ENCODE results near the gene INPP5E. TPM values are rescaled to one million over a fixed set of nuclear protein-coding genes. Genes with fewer than 3 reads are reported as not detected.
A peak's percentile ranks its signal among the peaks of the same experiment; 100 is the strongest.

The INPP5E gene
- total RNA-seq, 2 donors from 2014 or later: 11.9 to 12.5 TPM

DNA sequence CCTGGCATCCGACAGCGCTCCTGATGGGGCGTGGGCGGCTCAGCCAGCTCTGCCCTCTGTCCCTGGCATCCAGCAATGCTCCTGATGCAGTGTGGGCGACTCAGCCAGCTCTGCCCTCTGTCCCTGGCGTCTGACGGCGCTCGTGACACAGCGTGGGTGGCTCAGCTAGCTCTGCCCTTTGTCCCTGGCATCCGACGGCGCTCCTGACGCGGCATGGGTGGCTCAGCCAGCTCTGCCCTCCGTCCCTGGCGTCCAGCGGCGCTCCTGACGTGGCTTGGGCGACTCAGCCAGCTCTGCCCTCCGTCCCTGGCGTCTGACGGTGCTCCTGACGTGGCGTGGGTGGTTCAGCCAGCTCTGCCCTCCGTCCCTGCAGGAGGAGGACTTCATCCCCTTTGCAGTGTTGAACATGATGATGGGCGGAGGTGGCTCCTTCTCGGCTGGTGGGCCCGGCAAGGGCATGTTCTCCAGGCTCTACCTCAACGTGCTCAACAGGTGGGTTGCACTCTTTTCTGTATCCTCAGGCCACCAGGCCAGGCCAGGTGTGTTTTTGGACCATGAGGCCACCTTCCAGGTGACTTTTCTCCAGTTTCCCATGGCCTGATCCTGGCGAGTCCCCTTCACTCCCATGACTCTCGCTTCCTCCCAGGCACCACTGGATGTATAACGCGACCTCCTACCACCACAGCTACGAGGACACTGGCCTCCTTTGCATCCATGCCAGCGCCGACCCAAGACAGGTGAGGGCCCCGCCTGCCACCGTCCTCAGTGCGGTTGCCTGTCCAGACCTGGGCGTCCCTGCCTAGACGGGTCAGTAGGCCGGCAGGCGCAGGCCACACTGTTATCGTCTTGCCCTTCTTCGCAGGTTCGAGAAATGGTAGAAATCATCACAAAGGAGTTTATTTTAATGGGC lies 21.2 kb downstream of the INPP5E start:
- Histone ChIP-seq H3K27ac (no peak overlapping the region), H3K4me1 (ENCODE audit: control insufficient read depth in 1 of 2, low read depth in 2 of 2) (no peaks in the 10 kb centered on the region), H3K27me3 (replicated peaks; ENCODE audit: insufficient read depth) (no peaks in the 10 kb centered on the region), H3K4me3 (no peak overlapping the region), H3K9me3 (no peaks in the 10 kb centered on the region), H3K36me3 (peaks cover 89% of the 10 kb centered on the region)
- DNase-seq (ENCODE audit: low spot score): no peak
- no peak for ATAC-seq (ENCODE audit: insufficient number of reproducible peaks, low FRiP score, low read depth)
- TF ChIP-seq, protein P1, sequence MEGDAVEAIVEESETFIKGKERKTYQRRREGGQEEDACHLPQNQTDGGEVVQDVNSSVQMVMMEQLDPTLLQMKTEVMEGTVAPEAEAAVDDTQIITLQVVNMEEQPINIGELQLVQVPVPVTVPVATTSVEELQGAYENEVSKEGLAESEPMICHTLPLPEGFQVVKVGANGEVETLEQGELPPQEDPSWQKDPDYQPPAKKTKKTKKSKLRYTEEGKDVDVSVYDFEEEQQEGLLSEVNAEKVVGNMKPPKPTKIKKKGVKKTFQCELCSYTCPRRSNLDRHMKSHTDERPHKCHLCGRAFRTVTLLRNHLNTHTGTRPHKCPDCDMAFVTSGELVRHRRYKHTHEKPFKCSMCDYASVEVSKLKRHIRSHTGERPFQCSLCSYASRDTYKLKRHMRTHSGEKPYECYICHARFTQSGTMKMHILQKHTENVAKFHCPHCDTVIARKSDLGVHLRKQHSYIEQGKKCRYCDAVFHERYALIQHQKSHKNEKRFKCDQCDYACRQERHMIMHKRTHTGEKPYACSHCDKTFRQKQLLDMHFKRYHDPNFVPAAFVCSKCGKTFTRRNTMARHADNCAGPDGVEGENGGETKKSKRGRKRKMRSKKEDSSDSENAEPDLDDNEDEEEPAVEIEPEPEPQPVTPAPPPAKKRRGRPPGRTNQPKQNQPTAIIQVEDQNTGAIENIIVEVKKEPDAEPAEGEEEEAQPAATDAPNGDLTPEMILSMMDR (IDR thresholded peaks at IDR 0.05): no peak

DNA sequence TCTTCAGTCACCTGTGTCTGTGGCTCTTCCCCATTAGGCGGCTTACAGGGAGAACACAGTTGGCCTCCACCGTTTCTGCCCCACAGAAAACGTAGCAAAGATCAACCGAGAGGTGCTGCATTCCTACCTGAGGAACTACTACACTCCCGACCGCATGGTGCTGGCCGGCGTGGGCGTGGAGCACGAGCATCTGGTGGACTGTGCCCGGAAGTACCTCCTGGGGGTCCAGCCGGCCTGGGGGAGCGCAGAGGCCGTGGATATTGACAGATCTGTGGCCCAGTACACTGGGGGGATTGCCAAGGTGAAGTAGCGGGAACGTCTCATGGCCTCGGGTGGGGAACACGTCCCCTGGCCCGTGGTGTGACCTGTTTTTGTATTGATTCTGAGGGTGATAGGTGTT lies 22.7 kb downstream of the INPP5E start:
- peaks cover 81% of the 10 kb centered on the region for H3K36me3 ChIP-seq
- TF ChIP-seq, protein P1 (IDR thresholded peaks at IDR 0.05): no peak
- no peak overlapping the region for H3K27ac ChIP-seq
- H3K27me3 ChIP-seq (replicated peaks; ENCODE audit: insufficient read depth): no peaks in the 10 kb centered on the region
- H3K4me1 ChIP-seq (ENCODE audit: control insufficient read depth in 1 of 2, low read depth in 2 of 2): peaks cover 0 to under 1% of the 10 kb centered on the region in 2 donors
- H3K9me3 ChIP-seq: no peaks in the 10 kb centered on the region
- DNase-seq (ENCODE audit: low spot score) (no peak), ATAC-seq (ENCODE audit: insufficient number of reproducible peaks, low FRiP score, low read depth) (no peak)
- no peak overlapping the region for H3K4me3 ChIP-seq

DNA sequence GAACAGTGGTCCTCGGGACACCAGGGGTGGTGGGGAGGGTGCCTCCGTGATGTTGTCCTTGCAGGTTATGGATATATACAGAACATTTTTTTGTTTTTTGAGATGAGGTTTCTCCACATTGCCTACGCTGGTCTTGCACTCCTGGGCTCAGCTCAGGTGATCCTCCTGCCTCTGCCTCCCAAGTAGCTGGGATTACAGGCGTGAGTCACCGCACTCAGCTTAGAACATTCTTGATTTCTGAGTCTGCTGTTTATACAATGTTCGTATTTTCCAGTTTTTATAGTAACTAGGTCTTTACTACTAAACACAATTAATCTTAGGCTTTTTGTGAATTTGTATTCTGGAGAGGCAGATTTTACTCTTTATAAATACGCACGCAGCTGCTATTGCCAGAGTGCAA lies 23.2 kb downstream of the INPP5E start:
- Histone ChIP-seq H3K27me3 (replicated peaks; ENCODE audit: insufficient read depth) (no peaks in the 10 kb centered on the region), H3K4me3 (no peak overlapping the region), H3K4me1 (ENCODE audit: control insufficient read depth in 1 of 2, low read depth in 2 of 2) (peaks cover 5 to 6% of the 10 kb centered on the region in 2 donors), H3K9me3 (no peaks in the 10 kb centered on the region), H3K36me3 (peaks cover 76% of the 10 kb centered on the region), H3K27ac (no peak overlapping the region)
- DNase-seq (ENCODE audit: low spot score) (no peak), ATAC-seq (ENCODE audit: insufficient number of reproducible peaks, low FRiP score, low read depth) (no peak)
- TF ChIP-seq, protein P1 (IDR thresholded peaks at IDR 0.05): no peak

DNA sequence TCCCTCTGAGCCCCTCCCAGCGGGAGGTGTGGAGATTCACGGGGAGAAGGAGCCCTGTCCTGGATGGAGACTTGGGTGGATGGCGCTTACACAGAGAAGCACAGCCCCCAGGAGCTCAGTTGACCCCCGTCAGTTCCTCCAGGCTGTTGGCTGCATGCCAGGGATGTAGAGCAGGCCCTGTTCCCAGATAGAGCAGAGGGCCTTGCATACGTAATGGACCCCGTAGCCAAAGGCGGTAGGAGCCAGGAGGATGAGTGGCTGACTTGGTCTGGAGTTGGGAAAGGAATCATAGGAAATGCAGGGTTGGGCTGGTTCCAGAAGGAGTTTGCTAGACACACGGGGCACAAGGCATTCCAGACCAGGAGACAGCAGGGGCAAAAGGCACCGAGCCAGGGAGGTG lies 26.7 kb downstream of the INPP5E start:
- no peak overlapping the region for H3K27ac ChIP-seq
- DNase-seq (ENCODE audit: low spot score) (no peak), ATAC-seq (ENCODE audit: insufficient number of reproducible peaks, low FRiP score, low read depth) (no peak)
- H3K4me3 ChIP-seq: no peak overlapping the region
- TF ChIP-seq, protein P1 (IDR thresholded peaks at IDR 0.05): no peak
- no peaks in the 10 kb centered on the region for H3K27me3 ChIP-seq (replicated peaks; ENCODE audit: insufficient read depth)
- H3K4me1 ChIP-seq (ENCODE audit: control insufficient read depth in 1 of 2, low read depth in 2 of 2): peaks cover 14 to 26% of the 10 kb centered on the region in 2 donors
- peaks cover 45% of the 10 kb centered on the region for H3K36me3 ChIP-seq
- no peaks in the 10 kb centered on the region for H3K9me3 ChIP-seq

DNA sequence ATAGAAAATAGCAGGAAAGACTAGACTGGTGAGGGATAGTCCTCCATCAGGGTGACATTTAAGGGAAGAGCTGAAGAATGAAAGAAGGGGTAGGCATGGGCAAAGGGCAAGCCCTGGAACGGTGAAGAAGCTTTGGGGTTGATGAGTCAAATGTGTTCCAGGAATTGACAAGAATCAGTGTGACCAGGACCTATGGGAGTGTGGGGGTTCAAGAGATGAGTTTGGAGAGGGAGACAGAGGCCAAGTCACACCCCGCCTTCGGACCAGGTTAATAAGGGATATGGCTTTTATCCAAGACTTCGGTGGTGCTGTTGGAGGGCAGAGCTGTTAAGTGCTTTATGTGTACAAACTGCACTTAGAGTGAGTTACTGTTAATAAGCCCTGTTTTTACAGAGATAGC lies 28.3 kb downstream of the INPP5E start:
- Histone ChIP-seq H3K9me3 (no peaks in the 10 kb centered on the region), H3K36me3 (peaks cover 34% of the 10 kb centered on the region), H3K27ac (no peak overlapping the region), H3K27me3 (replicated peaks; ENCODE audit: insufficient read depth) (no peaks in the 10 kb centered on the region), H3K4me1 (ENCODE audit: control insufficient read depth in 1 of 2, low read depth in 2 of 2) (peaks cover 14 to 26% of the 10 kb centered on the region in 2 donors), H3K4me3 (peak overlapping the region; percentile 98)
- DNase-seq (ENCODE audit: low spot score): no peak
- no peak for ATAC-seq (ENCODE audit: insufficient number of reproducible peaks, low FRiP score, low read depth)
- TF ChIP-seq, protein P1 (IDR thresholded peaks at IDR 0.05): no peak
